Measurements from ENCODE around the gene NLGN4X. TPM values are rescaled to one million over a fixed set of nuclear protein-coding genes. Genes with fewer than 3 reads are reported as not detected.

Gene NLGN4X
- total RNA-seq (2014; rRNA removed; shearing (Covaris generic)) = 3.8 and 5.6 TPM in 2 replicates

DNA sequence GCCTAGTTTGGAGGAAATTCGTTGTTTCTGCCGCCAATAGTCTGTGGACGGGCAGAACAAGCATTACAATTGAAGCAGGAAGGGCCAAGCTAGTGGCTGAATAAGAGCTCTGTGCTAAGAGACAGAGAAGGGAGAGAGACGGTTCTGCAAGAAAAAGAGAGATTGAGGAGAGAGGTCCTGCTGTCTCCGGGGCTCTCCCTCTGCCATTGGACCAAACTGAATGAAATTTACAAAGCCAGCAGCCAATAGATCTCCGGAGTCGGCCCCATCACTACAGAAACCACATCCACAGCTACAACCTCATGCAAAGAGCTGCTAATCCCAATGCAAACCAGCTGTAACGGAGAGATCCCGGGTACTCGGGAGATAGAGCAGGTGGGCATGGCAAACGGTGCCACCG, at the start of gene NLGN4X:
Gene NLGN4X (minus strand): TSS at position 148 of the 400 bp plus-strand sequence. CDS start 77,401 bp downstream, outside the sequence.
- no peak for DNase-seq (ENCODE audit: low spot score)

DNA sequence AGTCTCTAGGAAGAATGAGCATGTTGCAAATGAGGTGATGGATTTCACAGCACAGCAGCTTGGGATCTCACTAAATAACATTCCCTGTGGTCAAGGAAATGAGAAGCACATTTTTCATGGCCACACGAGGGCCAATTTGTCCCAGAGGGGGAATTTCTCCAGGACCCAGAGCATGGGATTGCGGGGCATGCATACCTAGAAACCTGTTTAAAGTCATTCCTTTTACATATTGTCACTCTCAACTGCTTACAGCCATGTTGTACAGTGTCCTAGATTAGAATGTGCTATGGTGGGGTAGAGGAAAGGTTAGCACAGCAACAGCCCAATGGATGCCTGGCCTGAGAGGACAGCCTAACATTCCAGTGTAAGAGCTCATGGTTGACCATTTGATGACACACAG, 37.4 kb upstream of the NLGN4X start:
- DNase-seq (ENCODE audit: low spot score) = no peak

DNA sequence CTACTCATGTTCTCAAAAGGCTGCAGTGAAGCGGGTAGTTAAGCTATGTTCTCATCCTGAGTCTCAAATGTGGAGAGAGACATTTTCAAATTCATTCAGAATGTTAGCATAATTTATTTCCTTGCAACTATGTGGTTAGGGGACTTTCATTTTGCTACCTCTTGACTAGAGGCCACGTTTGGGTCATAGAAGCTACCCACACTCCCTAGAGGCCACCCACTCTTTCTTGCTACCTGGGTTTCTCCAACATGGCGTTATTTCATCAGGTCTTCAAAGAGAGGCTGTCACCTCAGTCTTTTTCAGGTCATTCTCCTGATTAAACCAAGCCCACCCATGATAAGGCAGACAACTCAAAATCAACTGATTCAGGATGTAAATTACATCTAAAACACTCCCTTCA, 34.3 kb upstream of the NLGN4X start:
- no peak for DNase-seq (ENCODE audit: low spot score)

DNA sequence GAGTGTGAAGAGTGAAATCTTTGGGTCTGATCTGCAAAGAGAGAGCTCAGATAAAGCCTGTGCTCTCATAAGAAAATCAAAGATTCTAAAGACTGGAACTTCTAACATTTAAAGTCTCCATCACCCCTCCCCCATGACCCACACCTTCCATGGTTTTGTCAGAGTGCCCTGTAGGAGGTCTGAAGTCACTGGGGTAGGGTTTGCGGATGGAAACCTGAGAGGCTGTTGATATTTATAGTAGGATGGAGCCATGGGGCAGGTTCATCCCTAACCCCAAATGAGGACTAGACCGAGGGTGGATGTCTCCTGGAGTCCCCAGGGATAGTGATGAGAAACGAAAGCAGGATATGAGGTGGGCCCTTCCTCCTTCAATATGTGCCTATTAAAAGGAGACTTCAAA, 28.4 kb upstream of the NLGN4X start:
- DNase-seq (ENCODE audit: low spot score) = no peak

DNA sequence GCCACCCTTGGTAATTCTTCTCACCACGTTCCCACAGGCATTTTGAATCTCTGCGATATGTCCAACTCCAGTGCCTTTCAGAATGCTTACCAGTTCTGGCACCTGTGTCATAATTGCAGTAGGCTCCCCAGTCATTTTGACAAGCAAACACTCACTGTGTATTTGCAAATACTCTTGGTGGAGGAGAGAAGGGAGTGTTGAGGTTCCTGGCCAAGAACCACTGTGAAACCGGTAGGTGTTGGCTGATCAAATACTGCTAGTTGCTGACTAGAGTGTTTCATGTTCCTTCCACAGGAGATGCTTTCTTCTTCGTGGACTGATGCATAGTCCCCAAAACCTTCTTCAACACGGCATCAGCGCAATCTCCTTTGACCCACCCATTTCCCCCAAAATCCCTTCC, 16.0 kb upstream of the NLGN4X start:
- no peak for DNase-seq (ENCODE audit: low spot score)

DNA sequence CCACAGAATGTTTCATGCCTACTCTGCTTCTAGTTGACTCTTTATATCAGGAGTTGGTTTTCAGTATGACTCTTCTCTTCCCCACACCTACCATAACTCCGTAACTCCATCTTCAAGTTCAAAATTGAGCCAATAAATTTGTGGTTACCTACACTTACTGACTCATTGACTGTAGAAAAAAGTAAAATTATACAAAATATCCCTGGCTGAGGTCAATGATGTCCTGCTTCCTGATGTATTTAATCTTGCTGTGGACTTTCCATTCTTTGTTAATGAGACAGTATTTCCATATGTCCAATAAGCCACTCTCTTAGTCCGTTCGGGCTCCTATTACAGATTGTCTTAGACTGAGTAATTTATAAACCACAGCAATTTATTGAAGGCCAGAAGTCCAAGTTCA, 9.9 kb upstream of the NLGN4X start:
- DNase-seq (ENCODE audit: low spot score) = no peak

DNA sequence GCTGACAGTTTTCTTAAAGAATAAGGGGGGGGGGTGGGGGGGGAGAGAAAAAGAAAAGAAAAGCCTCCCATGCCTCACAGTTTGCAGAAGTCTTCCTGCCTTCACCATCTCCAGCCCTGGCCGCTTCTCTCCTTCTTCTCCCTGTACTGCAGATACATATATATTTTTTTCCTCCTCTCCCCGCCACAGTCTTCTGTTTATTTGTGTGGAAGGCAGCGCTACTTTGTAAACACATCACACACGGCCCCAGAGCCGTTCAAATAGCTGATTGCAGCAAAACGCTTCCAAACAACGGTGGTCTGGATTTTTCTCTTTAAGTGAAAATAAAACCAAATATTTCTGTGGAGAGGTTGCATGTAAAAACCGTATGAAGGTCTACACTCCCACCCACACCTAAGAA, 732 bp downstream of the NLGN4X start:
- DNase-seq (ENCODE audit: low spot score) = no peak

DNA sequence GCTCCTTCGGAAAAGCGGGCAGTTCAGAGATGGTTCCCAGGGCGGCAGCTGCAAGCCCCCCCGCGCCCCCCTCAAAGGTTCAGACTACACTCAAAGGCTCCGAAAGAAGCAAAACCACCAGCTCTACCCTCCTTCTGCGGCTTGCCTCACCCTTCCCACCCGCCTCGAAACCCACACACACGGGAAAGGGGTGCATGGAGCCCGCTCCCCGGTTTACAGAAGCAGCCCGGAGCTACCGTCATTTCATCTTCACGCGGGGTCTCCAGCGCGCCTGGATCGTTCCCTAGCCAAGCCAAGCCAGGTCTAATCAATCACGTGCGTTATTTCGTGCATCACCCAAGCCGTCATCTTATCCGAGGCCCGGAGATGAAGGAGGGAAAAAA, 1.2 kb downstream of the NLGN4X start:
- no peak for DNase-seq (ENCODE audit: low spot score)

DNA sequence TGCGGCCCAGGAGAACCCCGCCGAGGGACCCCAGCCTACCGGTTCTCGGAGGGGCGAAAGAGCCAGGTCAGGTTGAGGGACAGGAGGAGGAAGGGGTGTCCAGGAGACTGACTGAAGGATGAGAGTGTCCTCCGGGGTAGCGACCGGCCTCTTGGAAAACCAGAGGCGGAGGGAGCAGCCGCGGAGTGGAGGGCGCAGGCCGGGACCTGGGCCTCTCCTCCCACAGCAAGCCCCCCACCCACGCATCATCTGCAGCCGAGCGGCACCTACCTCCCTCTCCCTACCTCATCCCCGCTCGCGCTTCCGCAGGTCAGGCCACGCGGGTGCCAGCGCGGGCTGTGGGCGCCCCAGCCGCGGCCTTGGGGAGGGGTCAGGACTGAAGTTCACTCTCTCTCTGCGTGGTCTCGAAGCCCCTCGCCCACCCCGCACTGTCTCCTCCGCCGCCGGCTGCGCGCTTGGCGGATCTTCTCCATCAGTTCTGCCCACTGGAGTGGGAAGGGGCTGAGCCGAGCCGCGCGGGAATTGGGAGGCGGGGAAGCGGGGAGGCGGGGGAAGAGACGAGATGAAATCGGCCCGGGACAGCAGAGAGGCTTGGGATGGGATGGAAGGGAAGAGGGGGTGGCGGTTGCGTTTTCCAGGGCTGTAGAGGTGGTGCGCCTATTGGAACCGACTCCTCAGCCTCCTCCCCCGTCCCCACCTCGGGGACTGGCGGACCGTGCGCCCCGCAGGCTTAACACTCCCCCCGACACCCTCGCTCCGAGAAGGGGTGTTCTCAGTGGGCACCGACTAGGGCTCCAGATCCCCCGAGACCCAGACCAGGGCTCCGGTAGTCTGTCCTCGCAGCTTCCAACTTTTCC, 1.8 kb downstream of the NLGN4X start:
- DNase-seq (ENCODE audit: low spot score) = no peak

DNA sequence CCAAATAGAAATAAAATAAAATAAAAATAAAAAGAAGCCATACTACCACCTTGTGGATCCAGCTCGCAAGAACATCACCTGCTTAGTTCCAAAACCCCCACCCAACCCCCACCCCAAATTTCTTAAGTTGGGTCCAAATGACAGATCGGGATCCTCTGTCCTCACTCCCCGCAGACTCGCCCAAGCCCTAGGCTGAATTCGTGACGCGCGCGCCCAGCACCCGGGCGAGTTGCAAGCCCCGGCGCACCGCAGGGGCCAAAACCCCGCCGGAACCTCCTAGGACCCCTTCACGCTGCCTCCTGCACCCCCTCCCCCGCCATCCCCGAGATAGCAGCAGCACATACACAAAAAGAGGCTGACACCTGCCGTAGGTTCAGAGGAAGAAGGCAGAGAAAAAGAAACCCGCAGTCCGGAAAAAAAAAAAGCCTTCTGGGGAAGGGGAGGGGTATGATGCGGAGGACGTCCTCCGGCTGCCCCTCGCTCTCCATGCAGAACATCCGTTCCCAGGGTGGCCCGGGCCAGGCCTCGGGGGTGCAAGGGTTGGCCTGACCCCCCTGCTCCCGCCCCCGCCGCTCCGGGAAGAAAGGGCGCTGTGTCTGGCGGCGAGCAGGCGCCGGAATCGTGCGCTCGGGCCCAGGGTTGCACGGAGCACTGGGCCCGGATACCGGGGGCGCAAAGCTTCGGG, 2.6 kb downstream of the NLGN4X start:
- no peak for DNase-seq (ENCODE audit: low spot score)

DNA sequence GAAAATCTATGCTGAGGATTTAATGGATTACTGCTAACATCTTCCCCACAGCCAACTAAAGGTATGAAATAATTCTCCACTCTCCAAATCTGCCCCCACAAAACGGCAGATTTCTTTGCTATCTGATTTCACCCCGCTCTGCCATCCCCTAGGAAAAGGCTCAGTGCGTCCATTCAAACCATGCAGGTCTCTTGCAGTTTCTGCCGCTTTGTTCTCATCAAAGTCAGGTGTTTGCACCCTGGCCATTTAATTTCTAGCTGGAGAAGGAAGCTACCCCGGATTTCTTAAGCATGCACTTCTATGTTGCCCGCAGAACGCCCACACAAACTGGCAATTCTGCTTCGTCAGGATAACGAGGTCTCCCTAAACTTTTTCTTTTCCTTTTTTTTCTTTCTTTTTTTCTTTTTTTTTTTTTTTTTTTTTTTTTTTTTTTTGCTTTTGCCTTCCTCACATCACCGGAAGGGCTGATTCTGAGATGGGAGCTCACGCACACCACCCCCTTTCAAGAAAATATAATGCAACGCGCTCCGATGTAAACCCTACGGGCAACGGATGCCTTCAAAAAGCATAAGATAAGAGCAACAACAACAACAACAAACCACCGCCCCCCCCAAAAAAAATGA, 3.3 kb downstream of the NLGN4X start:
- no peak for DNase-seq (ENCODE audit: low spot score)

DNA sequence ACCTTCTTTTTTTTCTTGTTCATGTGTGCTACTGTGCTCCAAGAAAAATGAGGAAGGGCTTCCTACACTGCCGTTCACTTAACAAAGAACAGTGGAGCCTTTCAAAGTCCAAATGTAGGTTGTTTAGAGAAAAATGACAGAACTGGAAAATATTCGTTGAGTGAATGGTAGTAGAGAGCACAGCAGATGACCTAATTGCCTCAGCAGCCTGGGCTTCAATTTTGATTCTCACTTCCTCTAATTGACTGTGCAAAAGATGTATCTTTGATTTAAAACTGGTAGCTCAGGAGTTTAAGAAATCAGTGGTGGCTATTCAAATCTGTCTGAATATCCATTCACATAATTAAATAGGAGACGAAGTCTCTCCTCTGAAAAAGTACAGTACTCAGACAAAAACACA, 5.2 kb downstream of the NLGN4X start:
- no peak for DNase-seq (ENCODE audit: low spot score)

DNA sequence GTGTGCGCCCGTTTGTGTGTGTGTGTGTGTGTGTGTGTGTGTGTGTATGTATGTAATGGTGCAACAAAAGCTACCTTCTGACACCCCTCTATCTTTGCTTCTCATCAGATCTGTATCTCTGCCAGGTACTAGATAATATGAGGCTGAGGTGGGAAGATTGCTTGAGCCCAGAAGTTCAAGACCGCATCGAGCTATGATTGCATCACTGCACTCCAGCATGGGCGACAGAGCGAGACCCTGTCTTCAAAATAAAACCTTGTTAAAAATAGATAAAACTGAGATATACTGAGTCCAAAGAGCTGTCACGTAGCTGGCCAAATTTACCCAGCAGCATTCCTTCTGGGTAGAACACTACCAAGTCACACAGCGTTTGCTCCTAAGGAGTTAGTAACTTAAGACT, 18.4 kb downstream of the NLGN4X start:
- DNase-seq (ENCODE audit: low spot score) = no peak

DNA sequence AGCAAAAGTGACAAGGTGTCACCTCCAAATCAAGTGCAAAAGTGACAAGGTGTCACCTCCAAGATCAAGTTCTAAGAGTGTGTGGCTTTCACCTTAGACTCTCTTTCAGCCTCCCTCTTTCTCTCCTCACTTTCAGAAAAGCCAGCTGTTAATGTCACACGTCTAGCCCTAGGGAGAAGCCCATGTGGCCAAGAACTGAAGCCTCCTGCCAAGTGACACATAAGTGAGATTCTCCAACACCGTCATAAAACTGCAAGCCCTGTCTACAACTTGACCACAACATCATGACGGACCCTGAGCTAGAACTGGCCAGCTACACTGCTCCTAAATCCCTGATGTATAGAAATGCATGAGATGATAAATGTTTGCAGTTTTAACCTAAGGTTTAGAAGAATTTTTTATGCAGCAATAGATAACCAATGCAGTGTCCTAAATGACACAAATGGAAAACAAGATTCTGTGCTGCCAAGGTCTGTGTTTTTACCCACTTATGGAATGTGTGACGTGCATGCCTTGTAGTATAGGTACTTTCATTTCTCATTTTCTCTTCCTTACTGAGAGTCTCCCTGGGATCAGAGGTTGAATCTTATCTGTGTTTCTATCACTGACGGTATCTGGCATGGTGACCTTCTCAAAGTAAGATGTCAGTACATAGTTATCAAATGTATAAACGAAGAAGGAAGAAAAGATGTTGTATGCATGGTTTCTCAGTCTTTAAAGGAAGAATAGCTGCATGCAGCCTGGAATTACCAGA, 25.0 kb downstream of the NLGN4X start:
- no peak for DNase-seq (ENCODE audit: low spot score)

DNA sequence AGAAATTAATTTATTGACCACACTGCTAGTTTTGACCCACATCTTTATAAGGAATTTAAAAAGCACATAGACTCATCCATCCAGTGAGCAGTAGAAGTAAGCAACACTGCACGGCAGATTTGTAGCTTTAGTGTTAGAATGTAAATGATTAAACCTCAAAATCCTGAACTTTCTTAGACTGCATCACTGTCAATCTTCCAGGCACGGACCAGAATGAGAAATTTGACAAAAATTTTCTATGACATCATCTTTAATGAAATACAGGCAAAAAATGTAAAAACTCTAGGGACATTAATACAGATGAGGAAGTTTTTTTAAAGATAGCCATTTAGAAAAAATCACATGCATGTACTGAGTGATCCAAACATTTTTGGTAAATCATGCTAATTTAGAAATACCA, 29.2 kb downstream of the NLGN4X start:
- no peak for DNase-seq (ENCODE audit: low spot score)

DNA sequence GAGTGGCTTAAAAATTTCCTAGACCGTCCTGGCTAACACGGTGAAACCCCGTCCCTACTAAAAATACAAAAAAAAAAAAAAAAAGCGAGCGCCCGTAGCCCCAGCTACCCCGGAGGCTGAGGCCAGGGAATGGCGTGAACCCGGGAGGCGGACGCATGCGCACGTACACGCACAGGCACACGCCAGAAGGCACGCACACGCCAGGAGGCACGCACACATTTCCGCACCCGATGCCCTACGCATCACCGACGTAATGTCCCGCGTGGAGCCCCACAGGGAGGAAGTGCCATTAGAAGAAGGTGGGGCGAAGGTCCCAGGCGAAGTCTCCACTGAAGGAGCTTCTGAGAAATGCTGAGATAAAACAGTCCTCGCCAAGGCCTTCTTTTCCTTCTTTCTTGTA, 41.4 kb downstream of the NLGN4X start:
- DNase-seq (ENCODE audit: low spot score) = no peak

DNA sequence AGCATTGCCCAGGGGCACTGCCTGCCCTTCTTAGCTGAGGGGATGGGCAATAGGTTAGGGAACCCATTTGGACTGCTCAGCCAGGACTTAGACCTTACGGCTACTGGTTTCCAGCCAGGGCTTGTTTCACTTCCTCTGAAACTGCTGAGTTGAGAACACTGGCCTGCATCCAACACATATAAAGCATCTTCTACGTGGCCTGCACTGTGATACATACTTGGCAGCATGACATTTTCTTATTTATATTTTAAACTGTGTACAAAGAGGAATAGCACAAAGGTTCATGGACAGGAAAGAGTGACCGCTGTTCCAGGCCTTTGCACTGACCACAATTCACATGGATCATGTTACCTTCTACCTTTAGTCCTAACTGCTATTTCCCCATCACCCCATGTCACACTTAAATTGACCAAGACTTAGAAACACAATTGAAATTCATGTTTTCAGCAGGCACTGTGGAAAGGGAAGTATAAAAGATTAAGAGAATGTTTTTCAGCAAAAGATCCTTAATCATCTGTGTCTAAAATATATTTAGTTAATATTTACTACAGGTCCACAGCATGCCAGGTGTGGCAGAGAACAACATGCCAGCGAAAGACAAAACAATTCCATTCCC, 43.7 kb downstream of the NLGN4X start:
- DNase-seq (ENCODE audit: low spot score) = peak; percentile 79

DNA sequence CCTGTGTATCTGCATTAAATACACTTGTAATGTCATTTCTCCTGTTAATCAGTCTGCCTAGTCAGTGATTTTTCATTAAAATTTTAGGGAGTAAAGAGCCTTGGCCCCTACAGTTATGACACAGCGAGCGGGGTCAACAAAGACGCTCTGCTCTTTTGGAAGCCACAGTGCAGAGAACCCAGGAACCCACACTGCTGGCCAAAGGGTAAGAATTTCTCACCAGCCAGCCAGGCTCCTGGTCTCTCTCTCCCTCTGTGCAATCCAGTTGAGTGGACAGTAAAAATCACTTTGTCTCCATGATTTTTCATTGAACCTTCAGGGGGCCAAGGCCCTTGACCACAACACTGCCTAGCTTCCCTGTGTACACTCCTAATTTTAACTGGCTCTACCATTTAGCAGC, 52.8 kb downstream of the NLGN4X start:
- DNase-seq (ENCODE audit: low spot score) = no peak

DNA sequence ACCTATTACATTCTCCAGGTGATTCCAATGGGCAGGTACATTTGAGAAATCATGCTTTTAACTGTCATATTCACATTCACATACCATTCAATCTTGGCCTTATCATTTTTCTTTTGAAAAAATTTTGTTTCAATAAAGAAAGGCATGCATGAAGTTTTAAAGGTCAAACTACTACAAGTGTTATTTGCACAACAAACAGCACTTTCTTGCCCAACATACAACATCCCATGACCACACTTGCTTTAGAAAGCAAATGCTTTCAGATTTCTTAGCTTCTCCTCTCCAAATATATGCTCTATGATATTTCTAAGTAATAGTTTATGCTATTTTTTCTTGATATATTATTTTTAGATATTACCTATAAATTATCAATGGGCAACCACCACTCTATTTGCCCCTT, 58.2 kb downstream of the NLGN4X start:
- no peak for DNase-seq (ENCODE audit: low spot score)

DNA sequence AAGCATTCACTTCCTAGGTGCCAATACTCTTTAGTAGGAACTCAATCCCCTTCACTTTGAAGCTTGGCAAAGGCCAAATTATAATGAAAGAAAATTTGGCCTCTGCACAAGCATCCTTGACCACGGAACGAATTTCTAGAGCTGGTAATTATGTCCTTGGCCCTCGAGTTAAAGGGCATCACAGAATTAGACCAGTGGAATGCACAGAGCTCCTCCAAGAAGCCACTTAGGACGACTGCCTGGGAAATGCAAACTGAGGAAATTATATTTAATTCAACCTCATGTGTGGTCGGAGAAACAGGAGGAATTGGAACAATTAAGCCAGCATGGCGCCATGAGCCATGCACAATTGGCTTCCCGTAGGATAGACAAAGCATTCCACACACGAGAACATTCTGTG, 59.3 kb downstream of the NLGN4X start:
- no peak for DNase-seq (ENCODE audit: low spot score)

DNA sequence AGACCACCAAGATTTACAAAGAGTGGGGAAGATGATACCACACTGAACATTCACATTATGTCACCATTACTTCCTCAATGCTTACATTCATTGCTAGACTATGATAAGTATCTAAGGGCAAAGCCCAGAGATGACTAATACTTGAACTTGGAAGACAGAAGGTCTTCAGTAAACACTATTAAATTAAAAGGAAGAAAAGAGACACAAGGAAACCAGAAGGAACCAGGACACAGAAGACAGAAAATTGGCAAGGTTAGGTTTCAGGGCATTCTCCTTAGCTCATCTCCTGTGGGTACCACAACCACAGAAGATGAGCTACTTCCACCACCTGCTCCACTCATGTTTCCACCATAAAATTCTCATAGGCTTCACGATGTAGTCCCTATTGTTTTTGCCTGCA, 64.9 kb downstream of the NLGN4X start:
- no peak for DNase-seq (ENCODE audit: low spot score)

DNA sequence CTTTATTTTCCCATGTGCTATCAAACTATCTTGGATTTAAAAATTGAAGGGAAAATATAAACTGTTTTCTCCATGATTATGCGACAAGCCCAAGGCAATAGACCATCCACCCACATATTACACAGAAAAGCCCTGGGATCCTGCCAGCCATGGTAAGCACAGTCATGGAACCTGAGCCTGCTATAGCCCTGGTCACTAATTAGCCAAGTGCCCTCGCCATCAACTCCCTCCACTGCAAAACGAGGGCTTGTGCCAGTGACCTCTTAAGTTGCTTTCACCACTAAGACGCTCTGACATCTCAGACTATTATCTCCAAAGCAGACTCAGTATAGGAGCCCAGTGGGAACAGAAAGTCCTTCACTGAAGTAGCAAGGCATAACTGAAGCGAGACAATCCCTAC, 69.2 kb downstream of the NLGN4X start:
- DNase-seq (ENCODE audit: low spot score) = peak; percentile 11
